Common myeloid progenitor, CD34-positive (primary cell): ENCODE data around the gene NCOA3.

Experiments used
- CTCF ChIA-PET: fragments of 350-600 bp; sonication (Branson Sonifier 250); formaldehyde crosslinking; loops from one replicate; lab custom pipeline; 2021; ENCODE audit warnings: antibody characterized with exemption; lab: Charles Lee
- POLR2A ChIA-PET: fragments of 350-600 bp; sonication (Branson Sonifier 250); formaldehyde crosslinking; loops from one replicate; lab custom pipeline; 2021; ENCODE audit warnings: antibody characterized with exemption; lab: Charles Lee
- DNase-seq, 3 donors: peaks; one replicate each; pipeline versions ENCODE4 v3.0.0 to v3.0.0-alpha.2; 2013
- H3K27ac ChIP-seq, 2 experiments: 1 replicate in 1 of 2; 2 replicates in 1 of 2; pipeline ENCODE4 v1.7.0; 2013; ENCODE audit warnings: inconsistent platforms in 2 of 2, low read length in 2 of 2, mild to moderate bottlenecking in 2 of 2, low read depth in 1 of 2, moderate library complexity in 1 of 2; ENCODE audit not compliant: severe bottlenecking in 2 of 2, insufficient read depth in 1 of 2, poor library complexity in 1 of 2
- H3K27me3 ChIP-seq, 5 experiments: replicated peaks in 2 of 5; 1 replicate in 3 of 5; 2 replicates in 2 of 5; pipeline versions ENCODE4 v1.6.1 to v1.7.0; 2013; ENCODE audit warnings: low read length in 4 of 5, mild to moderate bottlenecking in 2 of 5, moderate library complexity in 2 of 5, inconsistent platforms in 1 of 5; ENCODE audit not compliant: insufficient read depth in 5 of 5, control insufficient read depth in 4 of 5
- H3K36me3 ChIP-seq, 4 experiments: 1 replicate in 2 of 4; 2 replicates in 2 of 4; pipeline versions ENCODE4 v1.6.1 to v1.7.0; 2013; ENCODE audit warnings: low read length in 3 of 4, control low read depth in 1 of 4, mild to moderate bottlenecking in 1 of 4; ENCODE audit not compliant: control insufficient read depth in 4 of 4, insufficient read depth in 4 of 4
- H3K4me1 ChIP-seq, 4 experiments: 1 replicate in 3 of 4; 2 replicates in 1 of 4; pipeline versions ENCODE4 v1.6.1 to v1.7.1; 2013; ENCODE audit warnings: low read length in 3 of 4, mild to moderate bottlenecking in 3 of 4, control low read depth in 1 of 4, inconsistent platforms in 1 of 4, moderate library complexity in 1 of 4; ENCODE audit not compliant: control insufficient read depth in 4 of 4, insufficient read depth in 4 of 4; ENCODE audit errors: control extremely low read depth in 1 of 4
- H3K4me3 ChIP-seq, 7 experiments: 1 replicate in 4 of 7; 2 replicates in 3 of 7; pipeline versions ENCODE4 v1.5.1 to v1.7.0; 2013; ENCODE audit warnings: mild to moderate bottlenecking in 7 of 7, low read length in 6 of 7, moderate library complexity in 6 of 7, inconsistent platforms in 2 of 7, low read depth in 2 of 7, control low read depth in 1 of 7; ENCODE audit not compliant: insufficient read depth in 4 of 7, control insufficient read depth in 1 of 7; ENCODE audit errors: extremely low read depth in 1 of 7
- H3K9me3 ChIP-seq, 5 experiments: 1 replicate in 4 of 5; 2 replicates in 1 of 5; pipeline versions ENCODE4 v1.6.1 to v1.7.1; 2013; ENCODE audit warnings: low read length in 4 of 5, mild to moderate bottlenecking in 2 of 5, inconsistent platforms in 1 of 5, low read depth in 1 of 5, moderate library complexity in 1 of 5; ENCODE audit not compliant: control insufficient read depth in 4 of 5, insufficient read depth in 2 of 5; ENCODE audit errors: control extremely low read depth in 1 of 5
- WGBS: methylation state at CpG from one replicate; pipeline ENCODE4 v1.1.5; 2013; ENCODE audit not compliant: insufficient coverage; 5-methylcytosine and 5-hydroxymethylcytosine counted together

Gene NCOA3

DNA sequence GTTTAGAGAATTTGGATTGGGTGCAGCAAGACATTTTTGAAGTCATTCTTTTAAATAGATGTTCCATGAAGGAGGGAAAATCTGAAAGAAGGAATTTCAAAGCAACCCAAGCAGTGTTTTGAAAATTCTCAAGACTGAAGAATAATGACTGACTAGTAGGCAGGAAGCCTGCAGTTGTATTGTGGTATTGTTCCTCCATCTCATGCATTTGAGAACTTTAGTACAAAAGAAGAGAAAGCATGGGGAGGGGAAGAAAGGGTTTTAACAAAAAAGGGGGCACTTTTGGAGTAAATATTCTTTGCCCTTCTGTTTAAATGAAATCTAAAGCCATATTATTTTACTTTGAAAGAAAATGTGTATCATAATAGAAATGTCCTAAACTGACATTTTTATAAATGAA, 6.6 kb downstream of the NCOA3 start:
- H3K27me3 ChIP-seq = no peaks in the 10 kb centered on the region
- H3K27ac ChIP-seq = peak overlapping the region; percentile 42 to 61
- H3K36me3 ChIP-seq = no peaks in the 10 kb centered on the region
- peak in 2 of 3 donors; percentile 54 to 67 for DNase-seq
- peak overlapping the region in 2 of 7 experiments; percentile 45 to 49 for H3K4me3 ChIP-seq
- H3K4me1 ChIP-seq = peaks cover 16 to 32% (median 18%) of the 10 kb centered on the region in 4 experiments
- no peaks in the 10 kb centered on the region for H3K9me3 ChIP-seq
- CTCF ChIA-PET = interaction anchor here (1.1 to 1.8 kb wide), 3 partner anchors 12 to 235 kb away, joined by 3 to 6 read pairs (median 3); no protein-coding TSS in a partner anchor
- POLR2A ChIA-PET = no interaction called here

DNA sequence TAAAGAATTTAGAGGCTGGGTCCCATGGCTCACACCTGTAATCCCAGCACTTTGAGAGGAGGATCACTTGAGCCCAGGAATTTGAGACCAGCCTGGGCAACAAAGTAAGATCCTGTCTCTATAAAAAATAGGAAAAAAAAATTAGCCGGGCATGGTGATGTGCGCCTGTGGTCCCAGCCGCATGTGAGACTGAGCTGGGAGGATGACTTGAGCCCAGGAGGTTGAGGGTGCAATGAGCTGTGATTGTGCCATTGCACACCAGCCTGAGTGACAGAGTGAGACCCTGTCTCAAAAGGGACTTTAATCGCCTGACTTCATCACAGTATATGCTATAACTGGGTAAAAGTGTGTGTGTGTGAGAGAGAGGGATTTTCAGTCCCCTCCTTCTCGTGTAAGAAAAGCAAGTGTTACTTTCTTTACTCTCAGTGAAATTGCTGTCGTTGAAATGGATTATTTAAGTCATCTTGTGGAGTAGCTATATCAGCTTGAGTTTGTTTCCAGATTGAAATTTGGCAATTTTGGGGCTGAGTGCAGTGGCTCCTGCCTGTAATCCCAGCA, 7.5 kb downstream of the NCOA3 start:
- no peak overlapping the region for H3K4me3 ChIP-seq
- ChIA-PET CTCF (interaction anchor here (1.0 to 1.8 kb wide), 4 partner anchors 12 to 236 kb away, joined by 3 to 6 read pairs (median 3); no protein-coding TSS in a partner anchor), POLR2A (no interaction called here)
- peak overlapping the region in 1 of 2 experiments; percentile 61 for H3K27ac ChIP-seq
- H3K27me3 ChIP-seq = no peaks in the 10 kb centered on the region
- H3K36me3 ChIP-seq = no peaks in the 10 kb centered on the region
- peaks cover 10 to 25% (median 12%) of the 10 kb centered on the region in 4 experiments for H3K4me1 ChIP-seq
- DNase-seq = no peak
- 100% methylated on average over 4 of the region's 6 CpGs for WGBS
- H3K9me3 ChIP-seq = no peaks in the 10 kb centered on the region

DNA sequence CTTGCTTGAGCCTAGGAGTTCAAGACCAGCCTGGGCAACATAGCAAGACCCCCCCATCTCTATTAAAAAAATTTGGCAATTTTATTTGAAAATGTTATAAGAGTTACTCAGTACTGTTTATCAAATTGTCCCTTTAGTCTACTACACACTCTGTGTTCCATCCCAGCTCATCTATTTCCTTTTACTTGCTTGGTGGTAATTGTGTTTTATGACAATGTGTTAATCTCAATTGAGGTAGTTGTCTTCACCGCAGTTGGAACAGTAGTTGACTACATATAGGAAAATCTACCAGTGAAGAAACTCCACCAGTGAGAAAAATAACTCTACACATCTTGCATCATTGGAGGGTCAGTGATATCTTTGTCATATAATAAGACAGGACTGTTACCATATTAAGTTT, 8.0 kb downstream of the NCOA3 start:
- WGBS = no CpG with 5 or more reads among the region's 1 CpG
- Histone ChIP-seq H3K4me3 (no peak overlapping the region), H3K27me3 (no peaks in the 10 kb centered on the region), H3K4me1 (peaks cover 10 to 24% (median 12%) of the 10 kb centered on the region in 4 experiments), H3K9me3 (no peaks in the 10 kb centered on the region), H3K36me3 (no peaks in the 10 kb centered on the region), H3K27ac (no peak overlapping the region)
- ChIA-PET CTCF (interaction anchor here (1.0 to 1.8 kb wide), 3 partner anchors 21 to 237 kb away, joined by 3 to 6 read pairs (median 3); no protein-coding TSS in a partner anchor), POLR2A (no interaction called here)
- DNase-seq = no peak

DNA sequence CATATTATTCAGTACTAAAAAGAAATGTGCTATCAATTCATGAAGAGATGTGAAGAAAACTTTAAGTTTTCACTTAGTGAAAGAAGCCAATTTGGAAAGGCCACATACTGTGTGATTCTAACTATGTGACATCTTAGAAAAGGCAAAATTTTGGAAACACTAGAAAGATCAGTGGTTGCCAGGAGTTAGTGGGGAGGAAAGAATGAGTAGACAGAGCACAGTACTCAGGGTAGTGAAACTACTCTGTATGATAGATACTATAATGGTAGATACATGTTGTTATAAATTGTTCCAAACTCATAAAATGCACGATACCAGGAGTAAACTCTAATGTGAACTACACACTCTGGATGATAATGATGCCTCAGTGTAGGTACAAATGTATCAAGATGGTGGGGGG, 14.2 kb downstream of the NCOA3 start:
- H3K27ac ChIP-seq = no peak overlapping the region
- WGBS = 100% methylated on average over 1 of the region's 1 CpG
- peaks cover 0 to 9% (median 6%) of the 10 kb centered on the region in 5 experiments for H3K9me3 ChIP-seq
- CTCF ChIA-PET = interaction anchor here (1.5 kb wide), 1 partner anchor 9 kb away, joined by 3 read pairs; no protein-coding TSS in a partner anchor
- no peak for DNase-seq
- H3K4me3 ChIP-seq = no peak overlapping the region
- H3K36me3 ChIP-seq = peaks cover 0 to 9% (median 5%) of the 10 kb centered on the region in 4 experiments
- POLR2A ChIA-PET = no interaction called here
- no peaks in the 10 kb centered on the region for H3K4me1 ChIP-seq
- H3K27me3 ChIP-seq = no peaks in the 10 kb centered on the region

DNA sequence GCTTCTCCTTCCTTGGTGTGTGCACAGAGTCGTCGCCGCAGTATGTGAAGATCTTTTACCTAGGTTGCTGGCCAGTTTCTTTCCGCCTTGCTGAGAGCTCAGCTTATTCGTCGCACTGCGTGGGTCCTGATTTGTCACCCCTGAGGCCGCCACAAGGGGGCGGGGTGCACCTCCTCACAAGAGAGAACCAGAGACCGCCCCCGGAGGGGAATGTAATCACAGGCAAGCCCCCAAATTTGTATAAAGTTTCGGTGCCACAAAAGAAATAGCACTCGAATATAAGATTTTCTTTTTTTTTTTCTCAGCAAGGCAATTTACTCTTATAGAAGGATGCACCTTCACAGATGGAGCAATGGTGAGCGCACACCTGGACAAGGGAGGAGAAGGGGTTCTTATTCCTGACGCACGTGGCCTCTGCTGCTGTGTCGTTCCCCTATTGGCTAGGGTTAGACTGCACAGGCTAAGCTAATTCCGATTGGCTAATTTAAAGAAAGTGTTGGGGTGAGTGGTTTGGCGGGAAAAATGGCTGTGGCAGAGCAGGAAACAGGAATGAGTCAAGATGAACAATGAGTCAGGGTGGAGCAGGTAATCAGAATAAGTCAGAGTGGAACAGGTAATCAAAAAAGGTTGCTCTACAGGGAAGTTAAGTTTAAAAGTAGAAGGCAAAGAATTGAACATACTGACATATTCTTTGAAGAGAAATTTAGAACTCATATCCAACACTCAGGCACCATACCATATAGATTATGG, 19.5 kb downstream of the NCOA3 start:
- peaks cover 6 to 16% (median 12%) of the 10 kb centered on the region in 4 experiments for H3K36me3 ChIP-seq
- no peaks in the 10 kb centered on the region for H3K27me3 ChIP-seq
- H3K27ac ChIP-seq = no peak overlapping the region
- H3K4me3 ChIP-seq = peak overlapping the region in 1 of 7 experiments; percentile 8
- peaks cover 0 to 27% (median 13%) of the 10 kb centered on the region in 5 experiments for H3K9me3 ChIP-seq
- peaks cover 0 to 18% (median 12%) of the 10 kb centered on the region in 4 experiments for H3K4me1 ChIP-seq
- CTCF ChIA-PET = interaction anchor here (0.9 to 1.6 kb wide), 4 partner anchors 12 to 137 kb away, joined by 3 read pairs; no protein-coding TSS in a partner anchor
- POLR2A ChIA-PET = no interaction called here
- WGBS = 94% methylated on average over 17 of the region's 19 CpGs
- DNase-seq = peak in 1 of 3 donors; percentile 23

DNA sequence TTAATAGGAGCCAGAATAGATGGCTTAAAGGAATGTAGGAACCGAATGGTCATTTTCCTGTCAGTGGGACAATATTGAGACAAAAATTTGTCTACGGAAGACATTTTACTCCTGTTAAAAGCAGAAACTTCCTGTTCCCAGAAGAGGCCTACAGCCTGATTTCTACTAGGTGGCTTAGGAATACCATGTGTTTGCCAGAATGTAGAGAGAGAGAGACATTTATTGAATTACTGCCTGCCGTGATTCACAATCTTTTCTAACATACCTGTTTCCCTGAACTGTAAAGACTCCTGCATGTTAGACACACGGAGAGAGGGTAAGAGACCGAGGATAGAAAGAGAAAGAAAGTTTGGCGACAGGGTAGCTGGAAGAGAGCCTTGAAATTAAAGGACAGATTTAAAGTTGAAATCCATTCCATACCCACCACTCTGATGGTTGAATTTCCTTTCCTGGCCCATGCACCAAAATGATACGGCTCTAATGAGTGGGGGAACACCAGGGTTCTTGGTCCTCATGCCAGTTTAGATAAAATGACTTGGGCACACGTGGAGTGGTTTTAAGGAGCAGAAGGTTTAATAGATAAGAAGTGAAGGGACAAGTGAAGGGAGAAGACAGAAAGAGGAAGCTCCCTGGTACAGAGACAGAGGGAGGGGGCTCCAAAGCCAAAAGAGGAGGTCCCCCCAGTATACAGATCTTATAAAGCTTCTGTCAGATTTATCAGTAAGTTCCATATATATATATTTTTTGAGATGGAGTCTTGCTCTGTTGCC, 22.5 kb downstream of the NCOA3 start:
- DNase-seq = peak; percentile 87 to 97 (median 95)
- peaks cover 0 to 27% (median 13%) of the 10 kb centered on the region in 5 experiments for H3K9me3 ChIP-seq
- H3K36me3 ChIP-seq = peaks cover 6 to 16% (median 12%) of the 10 kb centered on the region in 4 experiments
- H3K27ac ChIP-seq = no peak overlapping the region
- no peaks in the 10 kb centered on the region for H3K27me3 ChIP-seq
- H3K4me3 ChIP-seq = peak overlapping the region in 4 of 7 experiments; percentile 9 to 58 (median 52)
- 0% methylated on average over 3 of the region's 8 CpGs for WGBS
- ChIA-PET CTCF (interaction anchor here (0.9 to 1.3 kb wide), 2 partner anchors 12 to 251 kb away, joined by 3 read pairs; no protein-coding TSS in a partner anchor), POLR2A (interaction anchor here (0.9 kb wide), 1 partner anchor 22 kb away, joined by 3 read pairs; the partner anchor contains the start of gene NCOA3)
- H3K4me1 ChIP-seq = peaks cover 0 to 18% (median 12%) of the 10 kb centered on the region in 4 experiments
